GM18951 (cell line): ENCODE measurements around the gene RBL2.
"Not testable (repeated sequence)": the region's sequence is repeated elsewhere in the genome, so short reads cannot be mapped to it uniquely, and the experiment has no call there.

Experiments
- POLR2A ChIP-seq: IDR thresholded peaks from 4 replicates; pipeline ENCODE4 v1.6.1; 2011; ENCODE audit warnings: mild to moderate bottlenecking; ENCODE audit not compliant: insufficient read length, insufficient read depth; ENCODE audit errors: extremely low read depth
- in situ Hi-C: fragments of 300-500 bp; cut with MboI; formaldehyde crosslinking; loops from one replicate; pipeline ENCODE4 v1.12.0; 2022; ENCODE audit warnings: low sequenced_read_pairs, mixed read lengths, inconsistent platforms; ENCODE audit not compliant: unreplicated experiment

Gene RBL2

DNA sequence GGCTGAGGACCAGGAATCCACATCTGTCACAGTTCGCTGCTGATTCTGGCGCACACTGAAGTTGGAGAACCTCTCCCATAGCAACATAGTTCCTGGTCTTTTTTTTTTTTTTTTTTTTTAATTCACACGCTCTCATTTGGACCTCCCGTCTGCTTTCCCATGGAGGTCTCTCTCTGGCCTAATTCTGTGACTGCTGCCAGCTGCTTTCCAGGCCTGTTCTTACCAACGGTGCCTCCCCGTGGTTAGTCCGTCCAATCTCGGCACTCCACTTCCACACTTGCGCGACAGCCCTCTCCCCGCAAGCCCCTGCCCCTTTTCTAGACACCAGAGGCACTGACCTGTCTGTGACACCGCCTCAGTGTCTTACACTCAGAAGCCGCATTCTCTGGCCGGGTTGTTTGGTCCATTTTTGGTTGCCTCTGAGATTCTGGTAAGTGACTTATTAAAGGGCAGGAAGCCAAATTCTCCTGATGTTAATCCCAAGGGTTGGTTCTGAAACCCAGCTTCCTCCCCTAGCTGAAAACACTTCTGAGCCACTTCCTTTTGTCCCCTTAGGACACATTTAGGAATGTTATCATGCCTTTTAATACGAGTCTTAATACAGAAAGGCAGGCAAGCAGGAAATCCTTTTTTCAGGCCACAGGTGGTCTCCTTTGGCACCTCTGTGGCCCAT lies 69.9 kb downstream of the RBL2 start:
- in situ Hi-C loops = no loop called here

DNA sequence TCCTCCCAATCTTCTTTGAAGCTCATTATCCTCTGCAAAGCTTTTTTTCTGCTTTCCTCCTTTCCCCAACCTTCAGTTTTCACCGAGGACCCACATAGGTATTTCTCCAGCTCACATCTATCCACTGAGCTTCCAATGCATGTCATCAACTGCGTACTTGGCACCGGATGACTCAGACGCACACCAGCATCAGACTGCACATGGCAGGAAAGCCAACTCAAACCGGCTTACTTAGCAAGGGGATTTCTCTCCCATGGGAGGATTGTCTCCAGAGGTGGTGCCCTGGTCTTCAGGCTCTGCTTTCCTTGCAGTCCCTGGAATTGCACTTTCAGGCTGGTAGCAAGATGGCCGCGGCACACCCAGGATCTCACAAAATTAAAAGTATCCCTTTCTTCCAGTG lies 70.4 kb downstream of the RBL2 start:
- in situ Hi-C loops = no loop called here
- TF ChIP-seq POLR2A = no peak

More for the DNA sequence above, 69.9 kb downstream of the RBL2 start:
- TF ChIP-seq POLR2A = no peak

DNA sequence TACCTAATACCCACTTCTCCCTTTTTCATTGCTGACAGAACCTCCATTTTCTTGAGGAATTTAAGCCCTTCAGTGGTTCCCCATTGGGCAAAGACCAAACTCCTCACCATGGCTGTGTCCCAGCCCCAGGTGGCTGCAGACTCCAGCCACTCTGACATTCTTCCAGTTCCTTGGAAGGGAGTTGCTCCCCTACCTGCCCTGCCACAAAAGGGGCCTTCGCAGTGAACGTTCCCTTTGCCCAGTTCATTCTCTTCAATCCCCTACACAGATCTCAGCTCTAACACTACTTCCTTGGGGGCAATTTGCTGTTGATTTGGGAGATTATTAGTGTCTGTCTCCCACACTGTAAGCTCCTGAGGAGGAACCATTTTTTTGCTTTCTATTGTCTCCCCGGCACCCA lies 72.0 kb downstream of the RBL2 start:
- no peak for TF ChIP-seq POLR2A
- in situ Hi-C loops = no loop called here

DNA sequence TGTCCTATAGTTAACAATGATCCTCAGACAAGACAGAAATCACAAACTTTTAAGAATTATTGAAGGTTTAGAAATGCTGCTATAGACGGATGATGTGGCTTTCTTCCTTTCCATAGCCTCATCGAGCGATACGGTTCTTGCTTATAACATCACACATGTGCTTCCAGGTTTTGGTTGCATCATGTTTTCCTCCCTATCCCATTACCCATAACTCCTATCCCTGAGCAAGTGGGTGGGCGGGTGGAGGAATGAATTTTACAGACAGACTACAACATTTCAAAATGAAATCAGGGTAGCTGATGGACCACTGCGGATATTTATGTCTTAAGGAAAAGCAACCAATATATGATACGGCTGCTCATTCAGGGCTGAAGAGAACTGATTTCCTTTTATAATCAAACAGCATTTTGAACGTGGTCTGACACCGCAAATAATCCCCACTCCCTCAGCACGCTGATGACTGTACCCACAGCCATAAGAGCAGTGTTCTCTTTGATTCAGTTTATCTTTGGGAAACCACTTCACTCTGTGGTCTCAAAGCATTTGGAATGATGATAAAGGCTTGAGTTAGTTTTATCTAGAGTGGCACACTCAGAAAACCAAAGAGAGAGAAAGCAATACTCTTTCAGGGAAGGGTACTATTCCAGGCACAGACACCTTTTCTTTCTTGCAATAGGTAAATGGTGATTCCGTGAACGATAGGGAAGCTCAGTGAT lies 73.4 kb downstream of the RBL2 start:
- TF ChIP-seq POLR2A = no peak
- in situ Hi-C loops = no loop called here

DNA sequence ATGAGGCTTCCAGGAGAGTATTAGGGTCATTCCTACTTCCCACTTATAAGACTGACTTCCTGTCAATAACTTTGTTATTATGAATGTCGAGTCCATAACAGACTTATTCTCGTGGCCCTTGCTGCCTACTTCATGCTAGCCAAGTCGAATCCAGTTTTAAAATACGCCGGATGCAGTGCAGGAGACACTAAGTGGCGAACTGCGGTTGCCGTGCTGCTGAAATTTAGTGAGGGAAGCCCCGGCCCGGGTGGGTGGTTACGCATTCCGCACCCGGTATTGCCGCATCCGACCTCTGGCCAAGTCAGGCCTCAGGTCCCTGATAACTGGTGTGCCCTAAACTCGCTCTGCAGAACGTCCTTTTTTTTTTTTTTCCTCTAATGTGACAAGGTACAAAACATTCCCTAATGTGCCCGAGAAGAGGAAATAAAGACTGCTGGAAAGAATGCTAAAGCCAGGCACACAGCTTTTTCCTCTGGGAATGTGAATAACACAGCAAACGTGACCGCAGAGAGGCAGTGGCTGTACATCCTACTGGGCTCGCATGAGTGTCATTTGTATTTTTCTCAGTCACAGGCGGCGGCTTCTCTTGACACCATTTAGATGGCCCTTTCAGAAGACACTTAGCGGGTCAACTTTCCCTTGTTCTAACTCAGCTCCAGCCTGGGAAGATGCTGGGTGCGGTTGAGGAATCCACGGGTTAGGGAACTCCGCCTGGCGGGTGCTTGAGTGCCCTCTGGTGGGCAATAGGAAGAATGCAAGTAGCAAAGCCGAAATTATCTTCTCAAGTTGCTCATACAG lies 75.8 kb downstream of the RBL2 start:
- no peak for TF ChIP-seq POLR2A
- in situ Hi-C loops = no loop called here

- in situ Hi-C loops = no loop called here
- no peak for TF ChIP-seq POLR2A
These were observed 76.4 kb downstream of the RBL2 start for GRCh38 chr16:53510704-53511070.

DNA sequence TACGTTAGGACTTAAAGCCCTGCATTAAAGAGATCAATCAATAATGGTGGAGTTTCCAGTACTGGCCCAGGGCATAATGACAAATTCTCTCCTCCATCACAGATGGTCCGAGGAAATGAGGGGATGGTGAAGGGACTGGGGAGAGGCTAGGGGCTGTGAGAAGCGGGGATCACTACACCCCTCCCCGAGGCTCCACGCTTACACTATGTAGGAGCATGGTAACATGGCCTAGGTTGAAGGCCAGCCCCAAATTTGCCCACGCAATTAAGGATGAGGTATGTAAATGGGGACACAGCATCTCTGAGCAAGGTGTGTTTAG lies 76.8 kb downstream of the RBL2 start:
- in situ Hi-C loops = no loop called here
- TF ChIP-seq POLR2A = no peak

DNA sequence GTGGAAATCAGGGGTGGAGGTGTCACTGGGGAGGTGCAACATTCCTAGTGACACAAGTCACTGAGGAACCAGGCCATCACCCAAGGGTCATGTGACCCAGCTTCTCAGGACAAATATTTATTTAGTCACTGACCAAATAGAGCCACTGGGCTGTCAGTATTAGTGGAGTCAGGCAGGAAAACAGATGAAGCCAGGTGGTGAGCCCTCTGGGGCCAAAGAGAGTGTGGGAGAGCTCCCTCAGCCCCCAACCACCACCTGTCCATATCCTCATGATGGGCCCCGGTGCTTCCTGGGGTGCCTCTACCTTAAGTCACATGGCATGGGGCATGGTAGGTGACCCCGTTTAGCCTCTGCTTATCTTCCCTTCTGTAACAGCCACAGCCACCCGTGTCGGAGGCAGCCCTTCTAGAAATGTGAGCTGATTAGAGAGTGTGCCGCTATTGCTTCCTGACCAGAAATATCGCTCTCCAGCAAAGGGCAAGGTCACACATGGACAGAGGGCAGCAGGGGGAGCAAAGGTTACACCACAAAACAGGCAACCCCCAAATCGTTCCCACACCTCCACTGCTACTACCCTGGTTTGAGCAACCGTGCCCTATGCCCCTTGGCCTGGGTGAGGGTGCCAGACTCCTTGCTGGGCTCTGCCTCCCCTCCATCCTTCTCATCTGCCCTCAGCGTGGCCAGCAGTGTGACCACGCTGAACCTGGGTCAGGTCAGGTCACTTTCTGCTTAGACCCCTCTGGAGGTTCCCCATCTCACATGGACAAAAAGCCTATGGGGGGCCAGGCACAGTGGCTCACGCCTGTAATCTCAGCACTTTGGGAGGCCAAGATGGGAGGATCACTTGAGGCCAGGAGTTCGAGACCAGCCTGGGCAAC lies 77.4 kb downstream of the RBL2 start:
- no peak for TF ChIP-seq POLR2A
- in situ Hi-C loops = no loop called here

DNA sequence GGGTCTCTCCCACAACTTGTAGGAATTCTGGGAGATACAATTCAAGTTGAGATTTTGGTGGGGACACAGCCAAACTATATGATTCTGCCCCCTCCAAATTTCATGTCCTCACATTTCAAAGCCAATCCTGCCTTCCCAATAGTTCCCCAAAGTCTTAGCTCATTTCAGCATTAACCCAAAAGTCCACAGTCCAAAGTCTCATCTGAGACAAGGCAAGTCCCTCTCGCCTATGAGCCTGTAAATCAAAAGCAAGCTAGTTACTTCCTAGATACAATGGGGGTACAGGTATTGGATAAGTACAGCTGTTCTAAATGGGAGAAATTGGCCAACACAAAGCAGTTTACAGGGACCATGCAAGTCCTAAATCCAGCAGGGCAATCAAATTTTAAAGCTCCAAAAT lies 78.5 kb downstream of the RBL2 start:
- in situ Hi-C loops = not testable (repeated sequence)

- in situ Hi-C loops = no loop called here
- TF ChIP-seq POLR2A = no peak
These were observed 81.0 kb downstream of the RBL2 start for GRCh38 chr16:53515259-53515658.

GRCh38 chr16:53515811-53516210 lies 81.5 kb downstream of the RBL2 start:
- no peak for TF ChIP-seq POLR2A
- in situ Hi-C loops = no loop called here

DNA sequence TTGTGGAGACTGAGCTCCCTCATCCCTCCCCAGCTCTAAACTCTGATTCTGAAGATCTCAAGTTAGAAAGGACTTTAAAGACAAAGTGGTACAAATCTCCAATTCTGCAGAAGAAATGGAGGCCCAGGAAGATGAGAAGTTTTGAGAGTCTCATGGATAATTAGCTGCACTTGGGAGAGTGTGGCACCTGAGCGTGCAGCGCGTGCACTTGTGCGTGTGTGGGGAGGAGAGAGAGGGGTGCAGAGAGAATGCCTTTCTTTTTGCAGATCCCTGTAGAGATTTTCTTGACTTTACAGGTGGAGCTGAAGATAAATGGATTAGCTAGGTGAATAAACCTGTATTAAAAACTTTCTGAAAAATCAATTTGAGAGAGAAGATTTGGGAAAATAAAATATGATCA lies 83.6 kb downstream of the RBL2 start:
- in situ Hi-C loops = no loop called here

More for the DNA sequence above, 83.6 kb downstream of the RBL2 start:
- TF ChIP-seq POLR2A = no peak
